Measurements from ENCODE around the gene IFNA4.
"Not testable (repeated sequence)": the region's sequence is repeated elsewhere in the genome, so short reads cannot be mapped to it uniquely, and the experiment has no call there.

Gene IFNA4

GRCh38 chr9:21187487-21187886, at the start of gene IFNA4:
TSS of gene IFNA4 (minus strand) at chr9:21187587. CDS start at chr9:21187531, 56 bp downstream.
- not testable (repeated sequence) for DNase-seq

DNA sequence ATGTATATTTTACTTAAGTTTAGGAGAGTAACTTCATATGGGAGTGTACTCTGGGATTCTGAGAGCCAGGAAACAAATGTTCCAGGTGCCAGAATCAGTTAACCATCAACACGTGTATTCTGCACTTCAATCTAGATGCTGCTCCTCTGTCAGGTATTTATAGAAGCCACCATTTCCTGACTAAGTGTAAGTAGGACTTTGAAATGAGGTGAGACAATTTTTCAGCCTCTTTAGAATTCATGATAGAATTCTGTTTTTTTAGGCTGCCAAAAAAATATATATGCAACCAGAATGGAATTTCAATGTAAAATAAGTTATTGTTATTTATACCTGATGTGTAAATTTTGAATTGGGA, 49.0 kb upstream of the IFNA4 start:
- DNase-seq: not testable (repeated sequence)

- peak; percentile 54 for DNase-seq
Measured at GRCh38 chr9:21235468-21236359, 48.3 kb upstream of the IFNA4 start.

DNA sequence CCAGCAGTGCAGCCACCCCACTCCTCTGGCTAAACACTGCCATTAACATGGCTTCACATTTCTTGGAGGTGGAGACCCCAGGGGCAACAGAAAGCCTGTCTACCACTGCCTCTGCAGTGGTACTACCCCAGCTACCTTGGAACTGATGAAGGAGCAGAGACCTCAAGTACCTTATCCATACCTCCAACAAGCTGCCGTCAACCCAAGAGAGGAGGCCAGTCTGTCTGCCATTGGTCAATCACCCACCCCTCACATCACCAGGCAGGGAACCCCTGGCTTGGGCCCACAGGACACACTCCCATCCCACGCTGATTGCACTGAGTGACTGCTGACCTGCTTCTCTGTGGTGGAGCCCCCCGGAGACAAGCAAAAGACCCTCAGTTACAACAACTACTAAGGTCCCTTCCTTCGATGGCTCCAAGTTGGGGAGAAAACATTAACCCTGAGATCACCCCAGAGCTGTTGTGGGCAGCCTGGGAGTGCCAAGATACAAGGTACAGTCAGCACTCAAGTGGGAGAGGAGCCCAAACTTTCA, 46.8 kb upstream of the IFNA4 start:
- DNase-seq: no peak

DNA sequence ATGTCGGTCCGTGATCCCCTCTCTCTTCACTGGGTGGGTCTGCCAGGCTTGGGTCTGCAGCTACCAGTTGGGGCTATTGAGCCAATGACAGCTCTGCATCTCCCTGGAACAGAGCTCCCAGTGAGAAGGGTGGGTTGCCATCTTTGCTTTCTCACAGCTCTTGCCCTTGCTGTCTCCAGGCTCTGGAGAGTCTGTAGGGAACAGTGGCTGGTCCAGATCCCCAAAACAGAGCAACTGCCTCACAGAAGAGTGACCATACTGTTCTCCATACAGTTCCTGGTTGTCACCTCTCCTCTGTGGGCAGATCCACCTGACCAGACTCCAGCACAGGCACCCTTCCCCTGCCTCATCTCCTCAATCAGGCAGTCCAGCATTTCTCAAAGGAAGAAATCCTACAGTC, 45.9 kb upstream of the IFNA4 start:
- no peak for DNase-seq

DNA sequence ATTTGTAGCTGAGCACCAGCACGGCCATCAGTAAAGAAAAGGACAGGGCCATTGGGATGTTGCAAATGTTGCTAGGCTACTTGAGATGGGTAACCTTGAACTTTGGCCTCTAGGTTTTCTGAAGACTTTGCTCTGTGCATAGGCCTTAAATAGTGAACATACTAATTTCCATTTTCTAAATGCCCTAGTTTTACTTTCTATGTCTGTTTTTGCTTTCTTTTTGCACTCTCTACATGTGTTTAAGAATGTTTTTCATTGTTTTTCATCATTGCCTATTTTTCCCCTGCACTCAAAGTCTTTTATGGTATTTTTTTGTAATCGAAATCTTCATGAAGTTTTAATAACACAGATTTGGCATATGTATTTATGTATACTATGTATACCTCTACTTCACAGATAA, 40.7 kb upstream of the IFNA4 start, which contains the start of gene IFNA17:
Gene IFNA17, minus strand, starts transcription at position 101 of the 400 bp plus-strand sequence. Its CDS starts 49 bp downstream, at position 52.
- no peak for DNase-seq

GRCh38 chr9:21217211-21217610, 29.8 kb upstream of the IFNA4 start, which contains the start of gene IFNA16:
TSS of gene IFNA16 (minus strand) at chr9:21217311. CDS start at chr9:21217305, 6 bp downstream.
- not testable (repeated sequence) for DNase-seq

- DNase-seq: not testable (repeated sequence)
Measured at GRCh38 chr9:21213411-21214326, 26.3 kb upstream of the IFNA4 start.

GRCh38 chr9:21212160-21212559, 24.8 kb upstream of the IFNA4 start:
- DNase-seq: not testable (repeated sequence)

- not testable (repeated sequence) for DNase-seq
Measured at GRCh38 chr9:21210782-21211181, 23.4 kb upstream of the IFNA4 start.

DNA sequence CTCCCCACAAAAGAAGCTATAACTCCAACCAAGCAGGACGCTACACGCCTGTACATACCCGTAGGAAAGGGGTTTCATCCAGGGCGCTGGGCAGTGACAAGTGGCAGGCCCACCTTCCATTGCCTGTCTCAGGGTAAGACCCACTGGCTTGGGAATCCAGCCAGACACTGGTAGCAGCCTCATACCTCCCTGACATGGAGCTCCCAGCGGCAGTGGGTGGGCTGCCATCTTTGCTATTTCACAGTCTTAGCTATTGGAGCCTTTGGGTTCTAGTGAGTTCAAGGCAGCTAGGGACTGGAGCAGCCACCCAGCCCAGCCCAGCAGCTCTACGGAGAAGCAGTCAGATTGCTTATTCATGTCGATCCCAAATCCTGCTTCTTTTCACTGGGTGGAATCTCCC, 22.9 kb upstream of the IFNA4 start:
- no peak for DNase-seq

DNA sequence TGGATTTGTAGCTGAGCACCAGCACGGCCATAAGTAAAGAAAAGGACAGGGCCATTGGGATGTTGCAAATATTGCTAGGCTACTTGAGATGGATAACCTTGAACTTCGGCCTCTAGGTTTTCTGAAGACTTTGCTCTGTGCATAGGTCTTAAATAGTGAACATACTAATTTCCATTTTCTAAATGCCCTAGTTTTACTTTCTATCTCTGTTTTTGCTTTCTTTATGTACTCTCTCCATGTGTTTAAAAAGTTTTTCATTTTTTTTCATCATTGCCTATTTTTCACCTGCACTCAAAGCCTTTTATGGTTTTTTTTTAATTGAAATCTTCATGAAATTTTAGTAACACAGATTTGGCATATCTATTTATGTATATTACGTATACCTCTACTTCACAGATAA, 19.7 kb upstream of the IFNA4 start, which contains the start of gene IFNA10:
Gene IFNA10, minus strand, starts transcription at position 101 of the 400 bp plus-strand sequence. Its CDS starts 46 bp downstream, at position 55.
- DNase-seq: not testable (repeated sequence)

DNA sequence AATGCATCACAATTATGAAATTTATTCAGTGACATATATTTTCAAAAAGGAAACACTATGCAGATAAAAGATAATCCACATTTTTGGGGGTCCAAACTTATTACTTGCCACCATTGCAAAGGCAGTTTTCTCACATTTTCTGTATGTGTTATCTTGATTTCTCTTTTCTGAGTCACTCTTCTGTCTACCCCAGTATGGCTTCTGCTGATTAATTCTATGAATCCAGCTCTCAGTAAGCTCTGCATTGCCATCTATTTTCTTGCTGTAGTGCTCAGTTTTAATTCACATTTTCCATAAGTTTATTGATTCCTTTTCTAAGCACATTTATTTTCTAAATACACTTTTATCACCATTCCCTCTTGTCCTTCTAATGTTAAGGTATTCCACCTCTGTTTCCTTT, 17.8 kb upstream of the IFNA4 start:
- no peak for DNase-seq

DNA sequence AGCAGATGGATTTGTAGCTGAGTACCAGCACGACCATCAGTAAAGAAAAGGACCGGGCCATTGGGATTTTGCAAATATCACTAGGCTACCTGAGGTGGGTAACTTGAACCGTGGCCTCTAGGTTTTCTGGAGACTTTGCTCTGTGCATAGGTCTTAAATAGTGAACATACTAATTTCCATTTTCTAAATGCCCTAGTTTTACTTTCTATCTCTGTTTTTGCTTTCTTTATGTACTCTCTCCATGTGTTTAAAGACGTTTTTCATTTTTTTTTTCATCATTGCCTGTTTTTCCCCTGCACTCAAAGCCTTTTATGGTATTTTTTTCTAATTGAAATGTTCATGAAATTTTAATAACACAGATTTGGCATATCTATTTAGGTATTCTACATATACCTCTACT, 14.7 kb upstream of the IFNA4 start, which contains the start of gene IFNA7:
Gene IFNA7, minus strand, starts transcription at position 101 of the 400 bp plus-strand sequence. Its CDS starts 40 bp downstream, at position 61.
- DNase-seq: not testable (repeated sequence)

GRCh38 chr9:21194867-21195776, 7.7 kb upstream of the IFNA4 start:
- peak; percentile 23 for DNase-seq

DNA sequence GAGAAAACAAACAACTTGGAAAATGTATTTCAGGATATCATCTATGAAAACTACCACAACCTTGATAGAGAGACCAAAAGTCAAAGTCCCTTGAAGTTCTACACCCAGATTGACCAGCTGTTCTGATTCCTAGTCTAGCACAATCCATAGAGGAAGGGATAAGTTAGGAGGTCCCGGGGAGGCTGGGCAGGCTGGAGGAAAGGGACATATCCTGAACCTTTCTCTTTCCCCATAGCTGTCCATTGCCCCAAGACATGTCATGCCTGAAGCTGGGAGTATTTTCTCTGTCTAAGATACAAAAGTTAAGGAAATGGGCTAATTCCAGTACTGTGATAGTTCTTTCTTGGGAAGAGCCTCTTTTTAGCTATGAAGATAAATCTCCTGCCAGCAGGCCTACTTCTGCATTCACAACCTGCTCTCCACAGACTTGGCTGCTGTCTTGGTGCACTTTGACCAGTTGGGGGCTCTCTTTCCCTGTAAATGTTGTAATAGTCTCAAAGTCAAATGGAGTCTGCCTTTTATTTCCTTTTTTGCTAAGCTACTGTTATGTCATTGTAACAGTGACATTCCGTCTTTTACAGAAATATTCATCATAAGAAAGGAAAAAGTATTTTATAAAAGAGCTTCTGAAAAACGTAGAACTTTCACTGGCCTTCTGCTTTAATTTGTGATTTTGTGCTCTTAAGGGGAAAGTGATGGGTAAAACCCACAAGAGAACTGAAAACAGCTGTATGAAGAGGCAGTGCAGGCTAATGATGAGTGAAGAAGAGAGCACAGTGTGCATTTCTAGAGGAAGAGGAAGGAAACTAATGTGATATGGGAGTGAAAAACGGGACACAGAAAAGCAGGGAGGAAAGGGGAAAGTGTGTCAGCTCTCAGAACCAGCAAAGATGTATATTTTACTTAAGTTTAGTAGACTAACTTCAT, 4.3 kb downstream of the IFNA4 start:
- DNase-seq: peak; percentile 7

DNA sequence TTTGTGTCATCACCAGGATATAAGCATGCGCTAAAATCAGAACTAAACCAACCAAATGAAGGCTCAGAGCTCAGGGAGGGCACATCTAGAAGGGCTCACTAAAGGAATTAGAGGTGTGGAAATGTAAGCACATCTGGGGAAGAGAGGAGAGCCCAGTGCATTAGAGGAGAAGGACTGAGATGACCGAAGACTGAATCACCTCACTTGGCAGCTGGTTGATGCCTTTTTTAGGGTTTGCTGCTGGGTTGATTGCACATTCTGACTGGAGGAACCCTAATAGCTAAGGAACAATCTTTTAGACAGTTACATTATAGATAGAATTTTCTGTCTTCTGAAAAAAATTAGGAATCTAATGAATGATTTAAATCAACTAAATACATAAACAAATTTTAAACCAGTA, 12.7 kb downstream of the IFNA4 start:
- no peak for DNase-seq

DNA sequence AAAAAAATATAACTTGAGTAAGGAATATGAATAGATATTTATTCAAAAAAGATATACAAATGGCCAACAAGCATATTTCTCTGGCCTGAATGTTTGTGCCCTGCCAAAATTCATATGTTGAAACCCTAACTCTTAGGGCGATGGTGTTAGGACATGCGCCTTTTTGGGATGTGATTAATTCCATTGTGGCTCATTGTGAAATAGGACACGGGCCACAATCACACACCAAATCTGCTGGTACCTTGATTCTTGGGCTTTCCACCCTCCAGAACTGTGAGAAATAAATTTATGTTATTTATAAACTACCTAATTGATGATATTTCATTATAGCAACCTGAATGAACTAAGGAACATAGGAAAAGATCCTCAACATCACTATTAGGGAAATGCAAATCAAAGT, 15.2 kb downstream of the IFNA4 start:
- no peak for DNase-seq

- DNase-seq: no peak
Measured at GRCh38 chr9:21171351-21171750, 16.0 kb downstream of the IFNA4 start.

DNA sequence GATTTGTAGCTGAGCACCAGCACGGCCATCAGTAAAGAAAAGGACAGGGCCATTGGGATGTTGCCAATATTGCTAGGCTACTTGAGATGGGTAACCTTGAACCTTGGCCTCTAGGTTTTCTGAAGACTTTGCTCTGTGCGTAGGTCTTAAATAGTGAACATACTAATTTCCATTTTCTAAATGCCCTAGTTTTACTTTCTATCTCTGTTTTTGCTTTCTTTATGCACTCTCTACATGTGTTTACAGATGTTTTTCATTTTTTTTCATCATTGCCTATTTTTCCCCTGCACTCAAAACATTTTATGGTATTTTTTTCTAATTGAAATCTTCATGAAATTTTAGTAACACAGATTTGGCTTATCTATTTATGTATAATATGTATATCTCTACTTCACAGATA, 20.8 kb downstream of the IFNA4 start, which contains the start of gene IFNA21:
Gene IFNA21, minus strand, starts transcription at position 101 of the 400 bp plus-strand sequence. Its CDS starts 48 bp downstream, at position 53.
- DNase-seq: not testable (repeated sequence)

Measured in eye (tissue), 1 donor.